ENCODE data around the gene GBX2. TPM values are rescaled to one million over a fixed set of nuclear protein-coding genes. Genes with fewer than 3 reads are reported as not detected.

The GBX2 gene
- total RNA-seq, 1 experiment from 2014 or later = 0.31 TPM

DNA sequence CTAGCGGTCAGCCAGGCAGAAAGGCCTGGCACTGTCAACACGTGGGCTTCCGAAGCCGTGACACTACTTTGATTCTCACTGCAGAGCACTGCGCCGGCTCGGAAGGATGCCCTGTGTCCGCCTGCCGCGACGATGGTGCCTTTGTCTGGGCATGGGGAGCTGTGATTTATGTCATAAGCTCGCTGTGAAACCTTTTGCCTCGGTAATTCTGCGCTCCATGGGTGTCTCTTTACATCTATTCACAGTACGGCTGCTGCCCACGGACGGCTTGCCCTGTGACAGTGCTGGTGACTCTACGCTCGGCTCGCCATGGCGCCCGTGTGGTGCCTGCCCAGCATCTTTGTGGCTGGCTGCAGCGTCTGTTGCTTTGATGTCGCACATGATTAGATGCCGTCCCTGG lies 43.1 kb upstream of the GBX2 start:
- H3K9me3 Mint-ChIP-seq = no peaks in the 10 kb centered on the region; a peak in 1 of 5 replicates
- WGBS (ENCODE audit: extremely low coverage, insufficient read length, low lambda C conversion rate) = no CpG with 5 or more reads among the region's 25 CpGs
- TF ChIP-seq, protein P1, sequence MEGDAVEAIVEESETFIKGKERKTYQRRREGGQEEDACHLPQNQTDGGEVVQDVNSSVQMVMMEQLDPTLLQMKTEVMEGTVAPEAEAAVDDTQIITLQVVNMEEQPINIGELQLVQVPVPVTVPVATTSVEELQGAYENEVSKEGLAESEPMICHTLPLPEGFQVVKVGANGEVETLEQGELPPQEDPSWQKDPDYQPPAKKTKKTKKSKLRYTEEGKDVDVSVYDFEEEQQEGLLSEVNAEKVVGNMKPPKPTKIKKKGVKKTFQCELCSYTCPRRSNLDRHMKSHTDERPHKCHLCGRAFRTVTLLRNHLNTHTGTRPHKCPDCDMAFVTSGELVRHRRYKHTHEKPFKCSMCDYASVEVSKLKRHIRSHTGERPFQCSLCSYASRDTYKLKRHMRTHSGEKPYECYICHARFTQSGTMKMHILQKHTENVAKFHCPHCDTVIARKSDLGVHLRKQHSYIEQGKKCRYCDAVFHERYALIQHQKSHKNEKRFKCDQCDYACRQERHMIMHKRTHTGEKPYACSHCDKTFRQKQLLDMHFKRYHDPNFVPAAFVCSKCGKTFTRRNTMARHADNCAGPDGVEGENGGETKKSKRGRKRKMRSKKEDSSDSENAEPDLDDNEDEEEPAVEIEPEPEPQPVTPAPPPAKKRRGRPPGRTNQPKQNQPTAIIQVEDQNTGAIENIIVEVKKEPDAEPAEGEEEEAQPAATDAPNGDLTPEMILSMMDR (conservative IDR thresholded peaks at IDR 0.05) = no peak
- Histone ChIP-seq H3K4me1 (ENCODE audit: insufficient read depth, low read length) (no peaks in the 10 kb centered on the region), H2AK5ac (ENCODE audit: insufficient read length, low read length) (no peak overlapping the region), H3K9ac (ENCODE audit: extremely low read depth, insufficient read length, low read length) (no peak overlapping the region), H3K23ac (ENCODE audit: insufficient read length, low read depth, low read length) (no peak overlapping the region), H3K79me2 (ENCODE audit: insufficient read depth, low read length) (no peaks in the 10 kb centered on the region), H2BK120ac (ENCODE audit: low read depth, low read length, poor library complexity, severe bottlenecking) (no peak overlapping the region), H4K20me1 (ENCODE audit: control insufficient read depth, insufficient read depth, insufficient read length) (no peaks in the 10 kb centered on the region), H2BK20ac (ENCODE audit: low read depth, low read length, poor library complexity, severe bottlenecking) (no peak overlapping the region), H3K79me1 (ENCODE audit: insufficient read depth, low read depth, low read length, poor library complexity, severe bottlenecking) (no peaks in the 10 kb centered on the region), H2BK5ac (ENCODE audit: insufficient read length, low read length) (no peak overlapping the region), H3T11ph (ENCODE audit: low read length) (no peak overlapping the region), H4K91ac (ENCODE audit: insufficient read length, low read depth, low read length) (no peak overlapping the region), H3K4me2 (ENCODE audit: insufficient read depth, insufficient read length, low read length) (no peak overlapping the region), H3K27ac (ENCODE audit: insufficient read length, low read depth, low read length) (no peak overlapping the region), H2AFZ (ENCODE audit: low read length) (no peak overlapping the region), H3K18ac (ENCODE audit: insufficient read length, low read depth, low read length) (no peak overlapping the region), H2BK12ac (ENCODE audit: insufficient read length, low read depth, low read length) (no peak overlapping the region), H4K5ac (ENCODE audit: insufficient read length, low read depth, low read length) (no peak overlapping the region), H3K4ac (ENCODE audit: low read depth, low read length) (no peak overlapping the region), H3K23me2 (ENCODE audit: insufficient read length, low read depth, low read length, poor library complexity, severe bottlenecking) (no peaks in the 10 kb centered on the region), H4K8ac (replicated peaks; ENCODE audit: insufficient read length, low read depth, low read length) (no peak overlapping the region), H3K9me3 (ENCODE audit: control insufficient read depth, low read depth, low read length) (no peaks in the 10 kb centered on the region), H3K56ac (ENCODE audit: insufficient read length, low read depth, low read length) (no peak overlapping the region), H2BK15ac (ENCODE audit: low read depth, low read length) (no peak overlapping the region), H3K27me3 (ENCODE audit: insufficient read depth, low read length) (no peaks in the 10 kb centered on the region), H3K14ac (ENCODE audit: insufficient read depth, low read length) (no peak overlapping the region; the same call in 1 of the 2 replicates)
- H3K4me1 Mint-ChIP-seq = peaks cover 10 to 12% of the 10 kb centered on the region in 2 experiments; a peak in 3 of 4 replicates
- DNase-seq = no peak
- H3K4me3 Mint-ChIP-seq = no peak overlapping the region
- H3K27ac Mint-ChIP-seq = peak overlapping the region in 1 of 3 experiments; percentile 78; a peak in 2 of 7 replicates
- no peaks in the 10 kb centered on the region; a peak in 1 of 7 replicates for H3K36me3 Mint-ChIP-seq (ENCODE audit: insufficient read depth in 1 of 3, low read depth in 3 of 3)
- H3K27me3 Mint-ChIP-seq (ENCODE audit: low read depth) = peaks cover 13% of the 10 kb centered on the region
